Osteoblast (primary cell): Measurements from ENCODE around the gene PAX6. TPM values are rescaled to one million over a fixed set of nuclear protein-coding genes. Genes with fewer than 3 reads are reported as not detected.
A peak's percentile ranks its signal among the peaks of the same experiment; 100 is the strongest.

Source experiments
- DNase-seq: peaks from one replicate; pipeline ENCODE4 v3.0.0; 2011; ENCODE audit warnings: low spot score, mixed read lengths; ENCODE audit not compliant: insufficient read length; ENCODE audit errors: missing footprints
- H2AFZ ChIP-seq: 2 replicates; pipeline ENCODE4 v1.6.0; 2011; ENCODE audit warnings: mild to moderate bottlenecking, low read length
- H3K27ac ChIP-seq: 2 replicates; pipeline ENCODE4 v1.5.1; 2011; ENCODE audit warnings: mild to moderate bottlenecking, low read depth, low read length, moderate library complexity
- H3K27me3 ChIP-seq: 2 replicates; pipeline ENCODE4 v1.6.0; 2012; ENCODE audit warnings: mild to moderate bottlenecking, control low read depth, inconsistent platforms, low read length, moderate library complexity; ENCODE audit not compliant: insufficient read depth
- H3K36me3 ChIP-seq: 2 replicates; pipeline ENCODE4 v1.5.1; 2011; ENCODE audit warnings: mild to moderate bottlenecking, low read length, control low read depth, moderate library complexity; ENCODE audit not compliant: insufficient read depth
- H3K4me1 ChIP-seq: 2 replicates; pipeline ENCODE4 v1.5.1; 2011; ENCODE audit warnings: mild to moderate bottlenecking, low read length, control low read depth, moderate library complexity; ENCODE audit not compliant: insufficient read depth
- H3K4me2 ChIP-seq: 2 replicates; pipeline ENCODE4 v1.6.0; 2011; ENCODE audit warnings: mild to moderate bottlenecking, low read length; ENCODE audit not compliant: insufficient read depth
- H3K4me3 ChIP-seq: fragments of 200-600 bp; sonication (generic); 3 replicates; pipeline ENCODE4 v1.5.1; 2012; ENCODE audit warnings: mild to moderate bottlenecking, low read length, inconsistent platforms; ENCODE audit not compliant: insufficient read depth
- H3K79me2 ChIP-seq: 2 replicates; pipeline ENCODE4 v1.6.0; 2012; ENCODE audit warnings: mild to moderate bottlenecking, low read length, control low read depth, inconsistent platforms; ENCODE audit not compliant: insufficient read depth
- H3K9me3 ChIP-seq: 2 replicates; pipeline ENCODE4 v1.5.1; 2011; ENCODE audit warnings: low read depth, low read length, control low read depth
- H4K20me1 ChIP-seq: 2 replicates; pipeline ENCODE4 v1.6.0; 2012; ENCODE audit warnings: mild to moderate bottlenecking, low read length, control low read depth; ENCODE audit not compliant: insufficient read depth
- CTCF ChIP-seq: IDR thresholded peaks from 2 replicates; pipeline ENCODE4 v1.5.1; 2011; ENCODE audit warnings: mild to moderate bottlenecking, low read depth, low read length, moderate library complexity; ENCODE audit errors: extremely low read depth
- total RNA-seq: library from RNA; depleted of rRNA; stranded (reverse); fragments of >200 nt; gene quantifications from 2 replicates; pipeline ENCODE4 v1.2.3, GENCODE V29; 2012

Gene PAX6
- total RNA-seq, 1 donor = 0.36 TPM

- no peak for TF ChIP-seq CTCF
- no peak for DNase-seq
These were observed 30.6 kb downstream of the PAX6 start for GRCh38 chr11:31780480-31780971.

GRCh38 chr11:31780078-31780477, 31.0 kb downstream of the PAX6 start:
- Histone ChIP-seq H3K4me3 (no peak overlapping the region), H4K20me1 (no peaks in the 10 kb centered on the region), H3K4me1 (peaks cover 14% of the 10 kb centered on the region), H3K9me3 (no peaks in the 10 kb centered on the region), H3K27ac (no peak overlapping the region), H3K27me3 (no peaks in the 10 kb centered on the region), H3K4me2 (no peak overlapping the region), H3K79me2 (no peaks in the 10 kb centered on the region), H2AFZ (no peak overlapping the region), H3K36me3 (no peaks in the 10 kb centered on the region)
- no peak for TF ChIP-seq CTCF
- DNase-seq = no peak

More at GRCh38 chr11:31780480-31780971, 30.6 kb downstream of the PAX6 start:
- H3K4me3 ChIP-seq = no peak overlapping the region
- H3K27me3 ChIP-seq = no peaks in the 10 kb centered on the region
- no peaks in the 10 kb centered on the region for H3K36me3 ChIP-seq
- H3K9me3 ChIP-seq = no peaks in the 10 kb centered on the region
- no peak overlapping the region for H3K4me2 ChIP-seq
- H2AFZ ChIP-seq = no peak overlapping the region
- no peak overlapping the region for H3K27ac ChIP-seq
- H4K20me1 ChIP-seq = no peaks in the 10 kb centered on the region
- no peaks in the 10 kb centered on the region for H3K79me2 ChIP-seq
- H3K4me1 ChIP-seq = peaks cover 14% of the 10 kb centered on the region

- Histone ChIP-seq H2AFZ (peak overlapping the region; percentile 49), H3K4me3 (peak overlapping the region; percentile 10), H3K27me3 (no peaks in the 10 kb centered on the region), H3K4me1 (peaks cover 14% of the 10 kb centered on the region), H3K27ac (peak overlapping the region; percentile 54), H3K4me2 (peak overlapping the region; percentile 49), H4K20me1 (no peaks in the 10 kb centered on the region), H3K9me3 (no peaks in the 10 kb centered on the region), H3K79me2 (no peaks in the 10 kb centered on the region), H3K36me3 (no peaks in the 10 kb centered on the region)
- TF ChIP-seq CTCF = no peak
- peak; percentile 80 for DNase-seq
These were observed 31.7 kb downstream of the PAX6 start for GRCh38 chr11:31779374-31779791.

GRCh38 chr11:31772412-31772811, 38.7 kb downstream of the PAX6 start:
- Histone ChIP-seq H3K27ac (no peak overlapping the region), H3K4me2 (no peak overlapping the region), H3K36me3 (no peaks in the 10 kb centered on the region), H3K9me3 (no peaks in the 10 kb centered on the region), H3K4me1 (no peaks in the 10 kb centered on the region), H2AFZ (no peak overlapping the region), H3K79me2 (no peaks in the 10 kb centered on the region), H4K20me1 (no peaks in the 10 kb centered on the region), H3K4me3 (no peak overlapping the region), H3K27me3 (no peaks in the 10 kb centered on the region)
- DNase-seq = peak; percentile 44
- no peak for TF ChIP-seq CTCF
